HG03575 (cell line): Measurements from ENCODE around the gene RGS3.
"Not testable (repeated sequence)": the region's sequence is repeated elsewhere in the genome, so short reads cannot be mapped to it uniquely, and the experiment has no call there.

Experiments used
- ATAC-seq: cut with Tn5 transposase; IDR thresholded peaks from one replicate; pipeline ENCODE4 v1.9.1; 2021; ENCODE audit not compliant: unreplicated experiment, insufficient number of reproducible peaks, low FRiP score; ENCODE audit errors: extremely low read depth

RGS3 gene

DNA sequence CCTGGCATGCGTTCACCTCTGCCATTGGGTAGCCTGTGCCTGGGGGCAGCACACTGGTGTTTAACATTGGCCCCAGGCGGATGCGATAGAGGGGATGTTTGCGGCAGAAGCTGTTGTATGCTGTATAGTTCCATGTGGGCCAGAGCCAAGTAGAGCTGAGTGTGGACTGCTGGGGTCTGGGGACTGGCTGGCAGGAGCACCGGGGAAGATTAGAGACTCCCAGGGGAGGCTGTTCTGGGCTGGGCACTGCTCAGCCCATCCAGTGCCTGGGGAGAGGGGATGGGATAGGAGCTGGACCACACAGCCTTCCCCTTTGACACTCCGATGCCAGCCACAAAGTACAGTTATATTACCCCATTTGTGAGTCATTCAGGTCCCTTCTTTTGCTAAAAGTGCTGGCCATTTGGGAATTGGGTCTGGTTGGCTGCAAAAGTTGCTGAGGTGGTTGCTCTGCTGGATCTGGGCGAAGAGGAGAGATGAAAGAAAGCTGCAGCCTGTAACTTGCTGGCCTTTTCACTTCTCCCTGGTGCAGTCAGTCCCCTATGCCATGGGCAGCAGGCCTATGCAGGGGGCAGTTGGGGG lies 73.8 kb downstream of the RGS3 start:
- no peak for ATAC-seq

DNA sequence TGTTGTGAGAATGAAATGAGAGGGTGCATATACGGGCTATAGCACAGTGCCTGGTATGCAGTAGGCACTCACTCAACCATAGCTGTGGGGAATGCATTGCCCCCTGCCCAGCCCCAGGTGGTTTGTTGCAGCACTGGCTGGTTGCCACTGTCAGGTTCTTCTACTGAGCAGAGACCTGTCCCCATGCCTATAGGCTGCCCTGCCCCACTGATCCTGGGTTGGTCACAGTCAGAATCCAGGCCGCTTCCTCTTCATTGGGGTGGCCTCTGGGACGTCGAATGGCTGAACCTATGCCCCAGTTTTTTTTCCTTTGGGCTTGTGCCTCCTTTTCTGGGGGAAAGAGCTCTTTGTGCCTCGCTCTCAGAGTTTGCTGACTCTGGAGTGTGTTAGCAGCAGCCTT lies 74.6 kb downstream of the RGS3 start:
- ATAC-seq = no peak

DNA sequence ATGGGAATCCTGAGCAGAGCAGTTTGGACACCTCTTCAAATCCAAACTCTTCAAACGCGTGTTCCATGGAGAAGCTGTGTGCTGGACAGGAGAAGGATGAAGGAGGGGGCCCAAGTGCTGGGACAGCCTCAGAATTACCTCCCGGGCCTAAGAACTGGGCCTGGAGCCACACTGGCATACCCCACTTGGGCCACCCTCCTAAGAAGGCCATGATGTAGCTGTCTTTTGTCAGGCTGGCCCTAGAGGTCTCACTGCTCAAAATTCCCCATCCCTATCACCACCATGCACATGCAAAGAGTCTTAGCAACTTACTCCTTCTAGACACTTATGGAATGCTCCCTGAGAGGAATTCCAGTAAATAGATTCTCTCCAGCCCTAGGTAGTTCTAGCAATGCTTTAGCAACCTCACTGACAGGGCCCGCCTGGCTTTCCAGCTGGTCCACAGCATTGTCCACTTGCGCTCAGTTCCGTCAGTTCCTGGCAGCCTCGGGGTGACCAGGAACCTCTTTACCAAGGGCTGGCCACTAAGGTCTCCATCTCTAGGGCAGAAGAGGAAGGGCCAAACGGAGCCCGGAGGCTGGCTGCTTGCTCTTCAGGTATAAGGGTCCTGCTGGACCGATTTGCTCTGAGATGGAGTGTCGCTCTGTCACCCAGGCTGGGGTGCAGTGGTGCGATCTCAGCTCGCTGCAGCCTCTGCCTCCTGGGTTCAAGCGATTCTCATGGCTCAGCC lies 75.3 kb downstream of the RGS3 start:
- no peak for ATAC-seq

DNA sequence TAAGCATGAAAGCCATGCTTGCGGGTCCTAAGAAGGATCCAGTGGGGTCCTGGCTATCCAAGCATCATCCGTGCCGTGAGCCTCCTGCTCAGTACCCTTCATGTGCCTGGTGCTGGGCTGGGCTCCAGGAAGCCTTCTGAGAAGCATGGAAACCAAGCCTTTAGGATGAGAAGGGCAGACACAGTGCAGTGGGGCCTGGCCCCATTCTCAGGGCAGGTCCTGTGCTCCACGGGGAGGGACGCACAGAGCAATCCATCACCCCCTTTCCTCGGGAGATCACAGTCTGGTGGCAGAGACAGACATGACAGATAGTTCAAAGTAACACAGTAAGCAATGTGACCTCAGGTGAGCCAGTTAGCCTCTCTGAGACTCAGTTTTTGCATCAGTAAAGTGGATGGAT lies 76.9 kb downstream of the RGS3 start:
- ATAC-seq = no peak

DNA sequence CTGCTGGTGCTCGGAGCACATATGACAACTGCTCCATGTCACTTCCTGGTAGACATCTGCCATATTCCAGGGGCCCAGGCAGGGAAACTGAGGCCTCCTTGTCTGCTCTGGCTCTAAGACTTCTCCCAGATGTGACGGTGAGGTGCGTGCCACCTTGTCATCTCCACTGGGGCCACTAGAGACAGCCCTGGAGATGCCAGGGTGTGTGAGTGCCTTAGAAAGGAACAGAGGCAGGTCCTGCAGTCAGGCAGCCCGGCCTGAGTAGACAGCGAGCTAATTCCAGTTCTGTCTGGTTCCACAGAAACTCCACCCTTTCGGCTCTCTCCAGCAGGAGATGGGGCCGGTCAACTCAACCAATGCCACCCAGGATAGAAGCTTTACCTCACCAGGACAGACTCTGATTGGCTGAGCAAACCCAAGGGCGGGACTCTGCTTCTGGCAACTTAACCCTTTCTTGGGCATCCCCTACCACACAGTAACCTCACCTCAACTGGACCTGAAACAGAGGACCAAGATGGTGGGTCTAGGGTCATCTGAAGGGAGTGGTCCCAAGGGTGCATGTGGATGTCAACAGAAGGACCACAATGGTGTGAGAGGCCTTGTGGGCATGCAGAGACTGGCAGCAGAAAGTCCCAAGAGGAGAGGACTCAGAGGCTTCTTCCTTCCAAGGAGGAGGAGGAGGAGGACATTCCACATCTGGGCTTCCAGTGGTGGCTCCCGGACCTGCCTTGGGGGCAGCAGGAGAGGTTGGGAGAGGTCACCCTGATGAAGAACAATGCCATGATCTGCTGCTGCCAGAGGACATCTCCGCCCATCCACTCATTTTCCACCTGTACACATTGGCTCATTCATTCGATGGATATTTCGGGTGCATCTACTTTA lies 77.7 kb downstream of the RGS3 start:
- no peak for ATAC-seq

DNA sequence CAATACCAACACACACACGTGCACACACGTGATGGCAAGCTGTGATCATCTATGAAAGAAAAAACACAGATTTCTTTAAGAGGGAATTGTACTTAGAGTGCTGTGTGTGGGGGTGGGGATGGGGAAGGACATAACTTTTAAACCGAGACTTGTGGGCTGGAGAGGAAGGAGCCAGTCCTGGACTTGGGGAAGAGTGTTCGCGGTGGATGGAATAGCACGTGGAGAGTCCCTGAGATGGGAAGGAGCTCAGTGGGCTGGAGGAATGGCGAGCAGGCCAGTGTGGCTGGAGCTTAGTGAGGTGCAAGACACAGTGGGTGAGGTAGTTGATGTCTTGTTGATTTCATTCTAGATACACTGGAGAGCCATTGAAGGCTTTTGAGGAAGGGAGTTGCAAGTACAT lies 78.5 kb downstream of the RGS3 start:
- ATAC-seq = no peak

DNA sequence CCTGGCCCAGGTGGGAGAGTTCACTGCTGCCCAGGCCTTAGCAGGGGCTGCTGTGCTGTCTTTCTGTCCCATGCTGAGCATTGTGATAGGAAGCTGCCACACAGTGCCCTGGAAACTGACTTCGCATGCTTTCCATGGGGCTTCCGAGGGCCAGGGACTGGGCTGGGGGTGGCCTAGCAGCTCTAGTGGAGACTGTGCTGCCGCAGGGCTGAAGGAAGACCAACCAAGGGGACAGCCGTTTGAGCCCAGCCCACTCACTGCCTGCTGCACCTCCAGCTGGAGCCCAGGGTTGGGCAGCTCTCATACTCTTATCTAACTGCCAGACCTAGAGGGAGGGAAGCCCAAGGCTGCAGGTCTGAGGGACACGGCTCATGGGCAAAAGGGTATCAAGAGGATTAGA lies 79.2 kb downstream of the RGS3 start:
- ATAC-seq = no peak

DNA sequence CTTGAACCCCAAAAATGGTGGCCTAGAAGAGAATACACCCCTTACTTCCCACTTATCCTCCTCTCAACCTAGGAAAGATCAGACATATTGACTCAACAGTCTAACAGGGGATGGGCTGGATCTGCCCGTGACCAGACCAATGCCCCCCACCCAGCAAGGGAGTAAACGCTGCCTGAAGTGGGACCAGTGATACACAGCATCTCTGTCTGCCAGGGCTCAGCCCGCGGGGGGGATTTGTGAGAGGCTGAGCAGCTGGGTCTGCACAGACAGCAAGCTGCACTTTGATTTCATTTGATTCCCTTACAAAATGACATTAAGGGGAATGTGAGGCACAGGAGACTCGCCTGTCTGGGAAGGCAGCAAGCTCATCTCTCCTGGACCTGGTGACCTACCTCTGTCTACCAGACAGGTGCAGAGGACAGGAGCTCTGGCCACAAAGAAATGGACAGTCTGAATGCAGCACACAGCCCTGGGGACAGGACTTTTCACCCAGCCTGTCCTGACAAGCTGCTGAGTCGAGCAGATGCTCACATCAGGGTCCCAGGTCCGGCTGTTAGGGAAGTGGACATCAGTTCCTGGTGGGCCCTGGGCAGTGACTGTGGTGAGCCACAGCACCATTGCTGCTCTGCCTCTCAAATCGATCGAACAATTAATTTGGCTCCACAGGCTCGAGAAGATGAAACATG lies 79.9 kb downstream of the RGS3 start:
- ATAC-seq = no peak

DNA sequence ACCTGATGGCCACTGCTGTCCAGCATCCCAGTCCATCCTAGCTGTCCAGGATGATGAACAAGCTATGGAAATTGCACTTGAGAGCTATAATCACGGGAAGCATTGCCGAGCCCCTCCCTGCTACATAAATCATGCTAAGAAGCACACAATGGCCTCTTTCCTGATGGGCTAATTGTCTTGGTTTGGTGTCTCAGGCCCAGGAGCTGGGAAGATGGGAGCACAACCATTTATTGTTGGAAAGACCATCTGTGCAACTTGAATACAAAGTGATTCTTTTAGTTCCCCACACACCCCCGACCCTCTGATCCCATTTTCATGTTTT lies 80.4 kb downstream of the RGS3 start:
- ATAC-seq = no peak

DNA sequence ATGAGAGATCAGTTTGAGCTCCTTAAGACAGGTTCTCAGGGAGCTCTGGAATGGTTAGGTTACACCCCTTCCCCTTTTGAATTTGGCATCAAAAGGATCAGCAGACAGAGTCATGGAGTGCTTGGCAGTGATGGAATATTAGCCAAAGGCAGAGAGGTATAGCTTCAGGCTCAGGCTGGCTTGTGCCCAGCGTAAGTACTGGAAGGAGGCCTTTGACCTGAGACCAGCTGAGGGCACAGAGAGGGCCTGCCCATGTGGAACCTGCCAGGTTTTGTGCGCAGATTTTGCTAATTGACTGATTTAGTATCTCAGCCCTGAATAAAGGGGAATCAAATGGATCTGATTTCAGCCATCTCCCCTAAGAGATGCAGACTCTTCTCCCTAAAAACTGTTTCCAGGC lies 81.5 kb downstream of the RGS3 start:
- ATAC-seq = no peak

DNA sequence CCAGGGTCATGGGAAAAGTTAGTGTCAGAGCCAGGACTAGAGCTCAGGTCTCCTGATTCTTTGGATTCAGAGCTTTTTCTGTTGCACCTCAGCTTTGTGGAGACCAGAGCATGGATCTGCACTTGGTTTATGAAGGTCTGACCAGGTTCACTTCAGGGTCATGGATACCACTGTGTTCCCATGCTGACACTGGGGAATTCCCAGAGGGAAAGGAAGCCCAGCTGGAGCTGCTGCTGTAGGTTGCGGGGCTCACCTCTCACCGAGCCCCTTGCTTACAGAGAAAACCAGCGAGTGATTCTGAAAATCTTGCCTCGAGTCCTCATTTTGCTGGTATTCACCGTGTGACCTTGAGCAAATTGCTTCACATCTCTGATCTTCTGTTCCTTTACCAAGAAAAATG lies 83.0 kb downstream of the RGS3 start:
- ATAC-seq = no peak

DNA sequence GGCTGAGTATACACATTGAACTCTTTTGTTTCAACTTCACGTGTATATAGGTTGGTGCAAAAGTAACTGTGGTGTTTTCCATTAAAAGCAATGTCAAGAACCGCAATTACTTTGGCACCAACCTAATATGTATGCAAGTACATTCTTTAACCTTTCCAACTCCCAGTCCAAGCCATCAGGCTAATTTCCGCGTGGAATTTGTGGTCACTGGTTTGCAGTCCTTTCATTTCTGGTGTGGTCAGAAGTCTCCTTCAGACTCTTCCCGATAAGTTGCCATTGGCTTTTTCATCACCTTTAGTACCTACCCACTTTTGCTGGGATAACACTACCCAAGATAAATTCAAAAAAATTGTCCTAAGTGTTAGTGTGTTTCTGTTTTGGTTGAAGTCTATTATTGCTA lies 84.0 kb downstream of the RGS3 start:
- ATAC-seq = no peak

DNA sequence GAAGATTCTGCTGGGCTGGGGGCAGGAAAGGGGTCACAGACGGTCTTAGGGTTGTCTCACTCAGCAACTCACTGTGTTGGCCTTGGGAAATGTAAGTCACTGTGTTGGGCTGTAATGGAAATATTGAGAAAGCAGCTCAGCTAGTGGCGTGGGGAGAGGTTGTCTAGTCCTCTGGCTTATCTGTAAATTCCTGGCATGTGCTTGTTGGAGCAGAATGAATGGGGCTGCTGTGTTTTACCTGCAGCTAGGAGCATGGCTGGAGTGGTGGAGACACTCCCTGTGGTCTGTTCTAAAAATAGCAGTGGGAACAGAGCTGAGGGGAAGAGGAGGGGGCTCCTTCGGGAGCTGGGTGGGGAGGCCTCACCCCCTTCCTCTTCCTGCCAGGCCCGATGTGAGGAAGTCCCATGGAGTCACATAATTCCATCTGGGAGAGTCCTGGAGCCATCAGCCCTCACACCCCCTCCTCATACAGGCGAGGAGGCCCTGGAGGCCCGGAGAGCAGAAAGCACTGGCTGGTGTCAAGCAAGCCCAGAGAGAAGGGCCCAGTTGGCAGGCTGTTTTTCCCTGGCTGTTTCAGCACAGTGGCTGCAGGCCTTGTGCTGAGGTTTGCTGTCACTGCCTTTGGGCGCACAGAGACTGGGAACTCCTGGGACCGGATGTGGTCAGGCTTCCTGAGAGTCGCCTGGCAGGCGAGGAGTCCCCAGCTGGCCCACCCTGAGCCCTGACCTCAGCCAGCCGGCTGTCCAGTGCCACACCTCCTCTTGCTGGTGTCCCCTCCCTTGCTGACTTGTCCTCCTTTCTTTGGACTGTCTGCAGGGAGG lies 84.9 kb downstream of the RGS3 start:
- no peak for ATAC-seq

DNA sequence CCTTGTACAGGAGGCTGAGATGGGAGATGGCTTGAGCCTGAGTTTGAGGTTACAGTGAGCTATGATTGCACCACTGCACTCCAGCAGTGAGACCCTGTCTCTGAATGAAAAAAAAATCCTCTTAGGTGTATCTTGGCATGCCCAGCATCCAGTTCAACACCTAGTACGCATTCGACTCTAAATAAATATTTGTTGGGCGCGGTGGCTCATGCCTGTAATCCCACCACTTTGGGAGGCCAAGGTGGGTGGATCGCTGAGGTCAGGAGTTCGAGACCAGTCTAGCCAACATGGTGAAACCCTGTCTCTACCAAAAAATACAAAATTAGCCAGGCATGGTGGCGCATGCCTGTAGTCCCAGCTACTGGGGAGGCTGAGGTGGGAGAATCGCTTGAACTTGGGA lies 86.4 kb downstream of the RGS3 start:
- ATAC-seq = not testable (repeated sequence)

DNA sequence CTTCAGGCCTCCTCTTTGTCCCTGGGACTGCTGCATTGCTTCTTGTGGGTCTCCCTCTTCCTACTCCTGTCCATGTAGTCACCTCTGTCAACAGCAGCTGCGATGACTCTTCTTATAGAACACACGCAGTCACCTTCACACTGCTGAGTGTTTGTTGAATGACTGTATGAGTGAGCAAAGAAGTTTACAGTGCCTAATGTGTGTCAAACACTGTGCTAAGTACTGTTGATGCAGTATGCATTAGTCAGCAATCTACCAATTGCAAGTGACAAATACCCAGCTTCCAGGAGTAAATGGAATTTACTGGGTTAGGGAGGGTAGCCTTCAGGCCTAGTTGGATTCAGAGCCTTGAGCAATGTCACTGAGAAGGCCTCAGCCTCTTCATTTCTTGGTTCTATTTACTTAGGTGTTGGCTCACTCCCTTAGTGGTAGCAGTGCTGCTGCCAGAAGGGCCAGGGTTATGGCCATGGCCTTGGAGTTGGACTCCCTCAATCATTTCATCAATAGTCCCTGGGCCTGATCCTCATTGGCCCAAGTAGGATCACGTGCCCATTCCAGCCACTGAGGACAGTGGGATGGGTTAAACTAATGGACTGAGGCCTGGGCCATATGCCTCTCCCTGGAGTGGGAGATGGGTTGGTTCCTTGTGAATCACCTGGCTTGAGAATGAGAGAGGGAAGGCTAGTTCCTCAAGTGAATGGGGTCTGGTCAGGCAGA lies 93.5 kb downstream of the RGS3 start:
- no peak for ATAC-seq

DNA sequence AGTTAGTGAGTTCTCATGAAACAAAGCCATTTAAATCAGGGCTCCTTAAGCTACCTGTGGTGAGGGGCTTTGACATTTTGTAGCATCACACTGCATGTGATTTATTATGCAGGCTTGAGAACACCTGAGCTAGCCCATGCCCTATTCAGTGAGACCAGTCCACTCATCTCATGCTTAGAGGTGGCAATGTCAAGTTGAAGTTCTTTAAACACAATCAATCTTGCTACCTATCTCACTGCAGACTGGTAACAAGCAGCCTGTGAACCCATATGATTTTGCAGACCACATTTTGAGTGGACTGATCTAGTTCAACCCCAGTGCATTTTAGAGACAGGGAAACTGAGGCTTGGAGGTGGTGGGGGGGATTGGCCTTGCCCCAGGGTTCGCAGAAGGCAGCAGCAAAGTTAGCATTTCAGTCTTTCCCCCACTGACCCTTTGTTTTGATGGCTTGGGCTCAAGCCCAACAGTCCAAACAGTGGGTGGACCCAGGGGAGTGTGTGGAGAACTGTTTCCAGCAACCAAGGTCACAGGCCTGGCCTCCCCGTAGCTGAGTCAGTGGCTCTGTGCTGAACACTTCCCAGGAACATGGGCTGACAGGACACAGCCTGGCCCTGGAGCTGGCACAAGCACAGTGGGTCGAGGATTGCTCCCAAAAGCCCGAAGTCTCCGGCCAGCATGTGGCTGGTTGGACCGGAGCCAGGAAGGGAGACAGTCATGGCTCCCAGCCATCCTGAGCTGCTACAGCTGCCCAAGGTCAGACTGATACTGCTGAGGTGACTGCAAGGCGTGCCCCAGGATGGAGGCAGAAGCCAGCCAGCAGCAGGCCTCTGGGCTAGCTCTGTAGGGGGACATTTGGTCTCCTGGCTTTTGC lies 95.3 kb downstream of the RGS3 start:
- ATAC-seq = no peak
